ENCODE results near the gene CADPS2.

GRCh38 chr7:122715183-122715582 lies 171.1 kb downstream of the CADPS2 start:
- no peak for TF ChIP-seq POLR2AphosphoS5 (IDR thresholded peaks at IDR 0.05; ENCODE audit: low read depth, low read length)
- TF ChIP-seq JUND (IDR thresholded peaks at IDR 0.05; ENCODE audit: low read length): no peak
- TF ChIP-seq CBX5 (IDR thresholded peaks at IDR 0.05; ENCODE audit: low read depth, low read length): no peak
- no peak for TF ChIP-seq RNF2 (IDR thresholded peaks at IDR 0.05; ENCODE audit: borderline replicate concordance, low read depth, low read length, missing control alignments, poor library complexity, severe bottlenecking)
- TF ChIP-seq YY1 (IDR thresholded peaks at IDR 0.05; ENCODE audit: low read depth, low read length): no peak
- no peak for TF ChIP-seq EZH2 (IDR thresholded peaks at IDR 0.05; ENCODE audit: low read depth, low read length, severe bottlenecking)
- no peak for TF ChIP-seq POLR2A (IDR thresholded peaks at IDR 0.05; ENCODE audit: control extremely low read depth in 1 of 2, low read depth in 2 of 2, low read length in 2 of 2)
- TF ChIP-seq CTCF (IDR thresholded peaks at IDR 0.05; ENCODE audit: control extremely low read depth in 1 of 3, insufficient read depth in 1 of 3, low read depth in 1 of 3, low read length in 3 of 3): no peak
- no peak for TF ChIP-seq USF2 (IDR thresholded peaks at IDR 0.05; ENCODE audit: low read length)
- no peak for TF ChIP-seq TAF1 (IDR thresholded peaks at IDR 0.05; ENCODE audit: low read depth, low read length)
- TF ChIP-seq CEBPB (IDR thresholded peaks at IDR 0.05; ENCODE audit: low read depth, low read length): no peak

Data from H1 (cell line).